Astrocyte (in vitro differentiated cells and primary cell): ENCODE data around the gene MRPS18B.

Source experiments
- EZH2 ChIP-seq: IDR thresholded peaks from 2 replicates; pipeline ENCODE4 v1.6.1; 2012; ENCODE audit warnings: mild to moderate bottlenecking, low read length, inconsistent platforms; ENCODE audit not compliant: insufficient read depth
- TF ChIP-seq, protein P1 (sequence below): IDR thresholded peaks from 2 replicates; pipeline ENCODE4 v1.5.1; 2011; ENCODE audit warnings: low read depth, mild to moderate bottlenecking, inconsistent platforms, low read length, moderate library complexity; ENCODE audit not compliant: insufficient read depth

DNA sequence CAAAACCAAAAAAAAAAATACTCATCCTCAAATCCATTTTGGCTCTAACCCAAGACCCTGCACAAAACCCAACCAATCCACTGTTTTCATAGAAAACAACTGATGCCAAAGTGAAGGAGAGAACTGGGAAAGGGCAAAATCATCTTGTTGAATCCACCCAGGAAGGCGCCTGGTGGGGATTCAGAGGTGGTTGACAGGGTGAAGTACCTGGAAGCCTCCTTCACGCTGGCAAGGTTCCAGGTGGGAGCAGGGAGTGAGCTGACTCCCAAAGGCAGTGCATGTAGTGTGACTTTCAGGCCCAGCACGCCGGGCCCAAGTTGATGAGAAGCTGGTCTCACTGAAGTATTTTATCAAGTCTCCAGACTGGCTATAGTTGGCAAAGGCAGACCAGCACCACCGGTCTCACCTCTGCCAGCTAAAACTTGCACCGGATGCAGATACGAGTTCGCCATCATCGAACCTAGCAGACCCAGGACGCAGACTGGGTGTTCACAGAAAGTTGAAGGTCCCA is 17.1 kb upstream of the MRPS18B start:
- TF ChIP-seq, protein P1, sequence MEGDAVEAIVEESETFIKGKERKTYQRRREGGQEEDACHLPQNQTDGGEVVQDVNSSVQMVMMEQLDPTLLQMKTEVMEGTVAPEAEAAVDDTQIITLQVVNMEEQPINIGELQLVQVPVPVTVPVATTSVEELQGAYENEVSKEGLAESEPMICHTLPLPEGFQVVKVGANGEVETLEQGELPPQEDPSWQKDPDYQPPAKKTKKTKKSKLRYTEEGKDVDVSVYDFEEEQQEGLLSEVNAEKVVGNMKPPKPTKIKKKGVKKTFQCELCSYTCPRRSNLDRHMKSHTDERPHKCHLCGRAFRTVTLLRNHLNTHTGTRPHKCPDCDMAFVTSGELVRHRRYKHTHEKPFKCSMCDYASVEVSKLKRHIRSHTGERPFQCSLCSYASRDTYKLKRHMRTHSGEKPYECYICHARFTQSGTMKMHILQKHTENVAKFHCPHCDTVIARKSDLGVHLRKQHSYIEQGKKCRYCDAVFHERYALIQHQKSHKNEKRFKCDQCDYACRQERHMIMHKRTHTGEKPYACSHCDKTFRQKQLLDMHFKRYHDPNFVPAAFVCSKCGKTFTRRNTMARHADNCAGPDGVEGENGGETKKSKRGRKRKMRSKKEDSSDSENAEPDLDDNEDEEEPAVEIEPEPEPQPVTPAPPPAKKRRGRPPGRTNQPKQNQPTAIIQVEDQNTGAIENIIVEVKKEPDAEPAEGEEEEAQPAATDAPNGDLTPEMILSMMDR, result no peak
- no peak for TF ChIP-seq EZH2
